Fibroblast of skin of left quadriceps (primary cell): ENCODE data around the gene CLNK.

Experiments used
- DNase-seq, 2 experiments: peaks; one replicate each; pipeline ENCODE4 v3.0.0-alpha.2; 2013; ENCODE audit warnings: low read depth in 2 of 2

CLNK gene

GRCh38 chr4:10506077-10506476 is 178.5 kb downstream of the CLNK start:
- DNase-seq: no peak

- no peak for DNase-seq
Measured at GRCh38 chr4:10504570-10505179, 179.9 kb downstream of the CLNK start.

- DNase-seq: no peak
Measured at GRCh38 chr4:10502717-10503116, 181.9 kb downstream of the CLNK start.

GRCh38 chr4:10500776-10501175 is 183.8 kb downstream of the CLNK start:
- no peak for DNase-seq

- DNase-seq: no peak
Measured at GRCh38 chr4:10496200-10496599, 188.4 kb downstream of the CLNK start.

- DNase-seq: no peak
Measured at GRCh38 chr4:10495651-10496050, 188.9 kb downstream of the CLNK start.

GRCh38 chr4:10492464-10492863 is 192.1 kb downstream of the CLNK start:
- no peak for DNase-seq

GRCh38 chr4:10491401-10491800 is 193.2 kb downstream of the CLNK start:
- DNase-seq: no peak

GRCh38 chr4:10490996-10491395 is 193.6 kb downstream of the CLNK start:
- no peak for DNase-seq

GRCh38 chr4:10482913-10483312 is 201.7 kb downstream of the CLNK start:
- no peak for DNase-seq

- no peak for DNase-seq
Measured at GRCh38 chr4:10480616-10481015, 204.0 kb downstream of the CLNK start.

- no peak for DNase-seq
Measured at GRCh38 chr4:10478621-10479020, 205.9 kb downstream of the CLNK start.

GRCh38 chr4:10470505-10470904 is 214.1 kb downstream of the CLNK start:
- DNase-seq: no peak

GRCh38 chr4:10466161-10466560 is 218.4 kb downstream of the CLNK start:
- no peak for DNase-seq

GRCh38 chr4:10462876-10463275 is 221.7 kb downstream of the CLNK start:
- DNase-seq: no peak

- no peak for DNase-seq
Measured at GRCh38 chr4:10461850-10462400, 222.6 kb downstream of the CLNK start.

GRCh38 chr4:10461091-10461849 is 223.3 kb downstream of the CLNK start:
- peak; percentile 30 to 31 for DNase-seq

GRCh38 chr4:10460313-10461047 is 224.1 kb downstream of the CLNK start:
- no peak for DNase-seq

- DNase-seq: no peak
Measured at GRCh38 chr4:10459305-10459704, 225.3 kb downstream of the CLNK start.

GRCh38 chr4:10458177-10458576 is 226.4 kb downstream of the CLNK start:
- DNase-seq: no peak

GRCh38 chr4:10457255-10457801 is 227.2 kb downstream of the CLNK start, which contains the start of gene ZNF518B:
Gene ZNF518B, minus strand, starts transcription at chr4:10457426. Its CDS starts 11,098 bp downstream, at chr4:10446328.
- peak in 1 of 2 experiments; percentile 45 for DNase-seq
